ENCODE results near the gene ARHGAP44.

Gene ARHGAP44

DNA sequence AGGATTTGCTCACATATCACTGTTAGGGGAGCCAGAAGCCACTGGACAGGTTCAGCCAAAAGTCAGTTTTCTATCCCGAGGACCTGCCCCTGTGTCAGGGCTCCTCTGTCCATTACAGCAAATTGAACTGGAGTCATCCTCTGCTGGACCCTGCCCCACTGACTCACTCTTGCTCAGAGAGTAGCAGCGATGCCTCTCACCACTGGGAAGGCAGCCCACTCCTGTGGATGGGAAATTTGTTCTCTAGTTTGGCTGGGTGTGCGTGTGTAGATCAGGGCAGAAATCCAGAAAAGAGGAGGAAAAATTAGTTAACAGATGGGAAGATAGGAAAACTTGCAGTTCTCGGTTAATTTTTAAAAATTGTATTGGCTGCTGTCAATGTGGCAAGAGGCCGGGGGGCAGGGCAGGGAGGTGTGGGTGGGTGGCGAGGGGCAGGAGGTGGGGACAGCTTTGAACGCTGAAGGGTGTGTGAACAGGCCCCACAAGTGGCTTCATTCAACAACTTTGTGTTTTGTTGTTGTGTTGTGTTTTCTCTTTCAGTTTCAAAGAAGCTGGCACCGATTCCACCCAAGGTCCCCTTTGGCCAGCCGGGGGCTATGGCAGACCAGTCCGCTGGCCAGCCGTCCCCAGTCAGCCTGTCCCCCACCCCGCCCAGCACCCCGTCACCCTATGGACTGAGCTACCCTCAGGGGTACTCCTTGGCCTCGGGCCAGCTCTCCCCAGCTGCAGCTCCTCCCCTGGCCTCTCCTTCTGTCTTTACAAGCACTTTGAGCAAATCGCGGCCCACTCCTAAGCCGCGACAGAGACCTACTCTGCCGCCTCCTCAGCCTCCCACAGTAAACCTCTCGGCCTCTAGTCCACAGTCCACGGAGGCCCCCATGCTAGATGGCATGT lies 194.9 kb downstream of the ARHGAP44 start:
- H3K4me1 ChIP-seq (ENCODE audit: insufficient read depth, low read length), result peaks cover 6% of the 10 kb centered on the region
- no peaks in the 10 kb centered on the region for H3K27me3 ChIP-seq (ENCODE audit: control insufficient read depth in 1 of 2, insufficient read depth in 2 of 2, low read length in 2 of 2)
- H3K27ac ChIP-seq (ENCODE audit: low read depth, low read length), result no peak overlapping the region
- H3K9ac ChIP-seq (ENCODE audit: low read length), result no peak overlapping the region
- no peaks in the 10 kb centered on the region for H3K9me3 ChIP-seq (ENCODE audit: low read length)
- no peaks in the 10 kb centered on the region for H3K36me3 ChIP-seq (ENCODE audit: insufficient read depth, low read length)
- no peak overlapping the region for H3K4me3 ChIP-seq (ENCODE audit: low read depth in 1 of 2, low read length in 2 of 2)

- H3K27ac ChIP-seq (ENCODE audit: low read depth, low read length), result no peak overlapping the region
- peaks cover 6% of the 10 kb centered on the region for H3K36me3 ChIP-seq (ENCODE audit: insufficient read depth, low read length)
- H3K4me1 ChIP-seq (ENCODE audit: insufficient read depth, low read length), result peaks cover 6% of the 10 kb centered on the region
- no peaks in the 10 kb centered on the region for H3K9me3 ChIP-seq (ENCODE audit: low read length)
- no peaks in the 10 kb centered on the region for H3K27me3 ChIP-seq (ENCODE audit: control insufficient read depth in 1 of 2, insufficient read depth in 2 of 2, low read length in 2 of 2)
- H3K4me3 ChIP-seq (ENCODE audit: low read depth in 1 of 2, low read length in 2 of 2), result no peak overlapping the region
- no peak overlapping the region for H3K9ac ChIP-seq (ENCODE audit: low read length)
These were observed 196.4 kb downstream of the ARHGAP44 start for GRCh38 chr17:12985431-12986293.

DNA sequence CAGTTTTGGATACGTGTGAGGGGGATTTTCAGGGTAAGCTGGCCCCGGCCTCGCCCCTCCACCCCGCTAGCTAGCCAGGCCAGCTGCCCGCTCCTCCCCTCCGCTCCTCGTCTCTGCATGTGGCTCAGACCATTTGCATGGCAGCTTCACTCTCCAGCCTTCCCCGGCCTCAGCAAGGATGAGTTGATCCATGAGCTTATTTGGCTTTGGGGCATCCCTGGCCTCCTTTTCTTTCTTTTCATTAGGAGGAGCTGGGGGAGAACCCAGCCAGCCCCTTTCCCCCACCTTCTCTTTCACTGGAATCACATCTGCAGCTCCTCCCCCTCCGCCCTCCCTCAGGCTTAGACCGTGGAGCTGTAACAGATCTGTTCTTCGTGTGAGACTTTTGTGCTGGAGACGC lies 197.8 kb downstream of the ARHGAP44 start:
- peaks cover 15% of the 10 kb centered on the region for H3K36me3 ChIP-seq (ENCODE audit: insufficient read depth, low read length)
- H3K9me3 ChIP-seq (ENCODE audit: low read length), result no peaks in the 10 kb centered on the region
- no peak overlapping the region for H3K4me3 ChIP-seq (ENCODE audit: low read depth in 1 of 2, low read length in 2 of 2)
- H3K27me3 ChIP-seq (ENCODE audit: control insufficient read depth in 1 of 2, insufficient read depth in 2 of 2, low read length in 2 of 2), result no peaks in the 10 kb centered on the region
- no peak overlapping the region for H3K9ac ChIP-seq (ENCODE audit: low read length)
- H3K4me1 ChIP-seq (ENCODE audit: insufficient read depth, low read length), result peaks cover 6% of the 10 kb centered on the region
- no peak overlapping the region for H3K27ac ChIP-seq (ENCODE audit: low read depth, low read length)

GRCh38 chr17:12990041-12990808 lies 200.9 kb downstream of the ARHGAP44 start:
- H3K27ac ChIP-seq (ENCODE audit: low read depth, low read length), result no peak overlapping the region
- H3K9me3 ChIP-seq (ENCODE audit: low read length), result no peaks in the 10 kb centered on the region
- H3K4me1 ChIP-seq (ENCODE audit: insufficient read depth, low read length), result no peaks in the 10 kb centered on the region
- H3K27me3 ChIP-seq (ENCODE audit: control insufficient read depth in 1 of 2, insufficient read depth in 2 of 2, low read length in 2 of 2), result no peaks in the 10 kb centered on the region
- H3K36me3 ChIP-seq (ENCODE audit: insufficient read depth, low read length), result peaks cover 44% of the 10 kb centered on the region
- no peak overlapping the region for H3K4me3 ChIP-seq (ENCODE audit: low read depth in 1 of 2, low read length in 2 of 2)
- H3K9ac ChIP-seq (ENCODE audit: low read length), result no peak overlapping the region

- Histone ChIP-seq H3K9me3 (ENCODE audit: low read length) (no peaks in the 10 kb centered on the region), H3K4me3 (ENCODE audit: low read depth in 1 of 2, low read length in 2 of 2) (no peak overlapping the region), H3K27ac (ENCODE audit: low read depth, low read length) (no peak overlapping the region), H3K27me3 (ENCODE audit: control insufficient read depth in 1 of 2, insufficient read depth in 2 of 2, low read length in 2 of 2) (no peaks in the 10 kb centered on the region), H3K4me1 (ENCODE audit: insufficient read depth, low read length) (no peaks in the 10 kb centered on the region), H3K9ac (ENCODE audit: low read length) (no peak overlapping the region), H3K36me3 (ENCODE audit: insufficient read depth, low read length) (peaks cover 51% of the 10 kb centered on the region)
These were observed 201.6 kb downstream of the ARHGAP44 start for GRCh38 chr17:12990926-12991325.

DNA sequence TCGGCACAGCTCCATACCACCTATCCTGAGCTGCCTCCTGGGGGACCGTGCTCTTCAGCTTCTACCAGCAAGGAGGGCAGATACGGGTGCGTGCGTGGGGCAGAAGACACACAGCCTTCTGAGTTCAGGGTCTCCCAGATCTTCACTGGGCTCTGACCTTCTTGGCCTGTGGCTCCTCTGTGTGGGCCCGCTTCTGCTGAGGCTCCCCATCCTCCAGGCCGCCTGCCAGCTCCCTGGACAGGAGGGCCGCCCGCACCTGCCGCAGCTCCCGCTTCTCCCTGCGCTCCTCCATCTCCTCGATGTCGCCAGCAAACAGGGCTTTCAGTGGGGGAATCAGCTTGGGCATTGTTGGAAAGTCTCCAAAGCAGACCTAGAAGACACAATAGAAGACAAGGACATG lies 203.4 kb downstream of the ARHGAP44 start:
- peaks cover 69% of the 10 kb centered on the region for H3K36me3 ChIP-seq (ENCODE audit: insufficient read depth, low read length)
- H3K4me1 ChIP-seq (ENCODE audit: insufficient read depth, low read length), result no peaks in the 10 kb centered on the region
- H3K27ac ChIP-seq (ENCODE audit: low read depth, low read length), result no peak overlapping the region
- no peak overlapping the region for H3K9ac ChIP-seq (ENCODE audit: low read length)
- no peak overlapping the region for H3K4me3 ChIP-seq (ENCODE audit: low read depth in 1 of 2, low read length in 2 of 2)
- no peaks in the 10 kb centered on the region for H3K27me3 ChIP-seq (ENCODE audit: control insufficient read depth in 1 of 2, insufficient read depth in 2 of 2, low read length in 2 of 2)
- no peaks in the 10 kb centered on the region for H3K9me3 ChIP-seq (ENCODE audit: low read length)

DNA sequence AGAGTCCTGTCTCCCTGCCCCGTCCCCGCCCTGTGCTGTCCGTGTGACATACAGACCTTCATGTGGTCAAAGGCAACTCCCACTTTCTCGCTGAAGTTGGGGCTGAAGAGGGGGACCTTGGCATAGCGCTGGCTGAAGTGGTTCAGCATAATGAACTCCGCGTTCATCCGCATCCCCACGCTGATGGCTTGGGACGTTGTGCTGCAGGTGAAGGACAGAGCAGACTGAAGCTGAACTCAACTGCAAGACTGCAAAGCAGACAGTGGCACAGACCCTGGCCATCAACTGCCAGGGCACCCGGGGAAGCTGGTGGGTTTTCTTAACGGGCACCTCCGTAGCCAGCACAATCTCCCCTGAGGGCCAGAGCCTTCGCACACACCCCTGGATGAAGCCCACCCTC lies 204.3 kb downstream of the ARHGAP44 start:
- Histone ChIP-seq H3K27ac (ENCODE audit: low read depth, low read length) (no peak overlapping the region), H3K27me3 (ENCODE audit: control insufficient read depth in 1 of 2, insufficient read depth in 2 of 2, low read length in 2 of 2) (no peaks in the 10 kb centered on the region), H3K9ac (ENCODE audit: low read length) (no peak overlapping the region), H3K4me1 (ENCODE audit: insufficient read depth, low read length) (no peaks in the 10 kb centered on the region), H3K36me3 (ENCODE audit: insufficient read depth, low read length) (peaks cover 78% of the 10 kb centered on the region), H3K4me3 (ENCODE audit: low read depth in 1 of 2, low read length in 2 of 2) (no peak overlapping the region), H3K9me3 (ENCODE audit: low read length) (no peaks in the 10 kb centered on the region)

DNA sequence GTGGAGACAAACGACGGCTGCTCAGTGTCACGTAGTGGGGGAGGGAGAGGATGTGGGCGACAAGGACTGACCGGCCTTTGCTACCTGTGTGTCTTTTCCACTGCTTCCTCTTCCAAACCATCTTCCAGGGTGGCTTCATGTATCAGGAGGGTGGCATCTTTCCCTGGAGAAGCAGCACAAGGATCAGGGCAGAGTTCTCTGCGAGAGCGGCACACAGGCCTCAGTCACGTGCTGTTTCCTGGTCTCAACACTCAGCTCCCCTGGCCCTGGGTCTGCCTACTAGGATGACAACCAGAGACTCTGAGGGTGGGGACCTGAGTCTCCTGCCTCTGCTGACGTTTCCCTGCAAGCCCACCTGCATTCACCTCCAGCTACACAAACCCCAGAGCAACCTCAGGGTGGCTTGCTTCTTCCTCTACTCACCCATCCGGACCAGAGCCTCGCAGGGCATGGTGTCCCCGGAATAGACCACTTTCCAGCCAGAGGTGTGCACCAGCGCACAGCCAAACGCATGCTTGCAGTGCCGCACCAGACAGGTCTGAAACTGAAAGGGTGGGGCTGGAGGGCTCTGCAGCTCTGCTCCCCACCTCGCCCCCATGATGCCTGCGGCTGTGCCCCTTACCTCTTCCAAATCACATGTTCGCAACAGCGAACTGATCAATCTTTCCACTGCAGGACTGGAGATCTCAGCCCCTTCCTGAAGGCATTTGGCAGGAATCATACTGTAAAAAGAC lies 205.2 kb downstream of the ARHGAP44 start:
- Histone ChIP-seq H3K4me1 (ENCODE audit: insufficient read depth, low read length) (no peaks in the 10 kb centered on the region), H3K27me3 (ENCODE audit: control insufficient read depth in 1 of 2, insufficient read depth in 2 of 2, low read length in 2 of 2) (no peaks in the 10 kb centered on the region), H3K9me3 (ENCODE audit: low read length) (no peaks in the 10 kb centered on the region), H3K9ac (ENCODE audit: low read length) (no peak overlapping the region), H3K4me3 (ENCODE audit: low read depth in 1 of 2, low read length in 2 of 2) (no peak overlapping the region), H3K36me3 (ENCODE audit: insufficient read depth, low read length) (peaks cover 87% of the 10 kb centered on the region), H3K27ac (ENCODE audit: low read depth, low read length) (no peak overlapping the region)

GRCh38 chr17:12995106-12995895 lies 206.0 kb downstream of the ARHGAP44 start:
- Histone ChIP-seq H3K36me3 (ENCODE audit: insufficient read depth, low read length) (peaks cover 89% of the 10 kb centered on the region), H3K27me3 (ENCODE audit: control insufficient read depth in 1 of 2, insufficient read depth in 2 of 2, low read length in 2 of 2) (no peaks in the 10 kb centered on the region), H3K27ac (ENCODE audit: low read depth, low read length) (no peak overlapping the region), H3K4me1 (ENCODE audit: insufficient read depth, low read length) (no peaks in the 10 kb centered on the region), H3K4me3 (ENCODE audit: low read depth in 1 of 2, low read length in 2 of 2) (no peak overlapping the region), H3K9me3 (ENCODE audit: low read length) (no peaks in the 10 kb centered on the region), H3K9ac (ENCODE audit: low read length) (no peak overlapping the region)

DNA sequence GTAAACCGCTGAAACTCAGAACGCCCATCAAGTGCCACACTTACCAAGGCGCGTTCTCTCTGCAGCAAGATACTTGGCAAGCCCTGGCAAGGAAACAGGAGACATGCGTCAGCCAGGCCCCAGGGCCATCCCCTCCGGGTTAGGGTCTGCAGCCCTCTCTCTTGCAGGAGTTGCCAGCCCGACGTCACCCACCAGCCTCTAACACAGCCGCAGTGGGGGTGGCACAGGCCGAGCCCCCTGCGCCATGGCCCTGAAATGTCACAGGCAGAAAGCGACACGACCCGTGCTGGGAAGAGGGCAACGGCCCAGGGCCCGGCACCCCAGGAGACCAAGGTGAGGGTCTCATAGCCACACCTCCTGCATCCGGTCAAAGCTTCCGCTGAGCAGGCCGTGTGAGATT lies 206.6 kb downstream of the ARHGAP44 start:
- Histone ChIP-seq H3K4me1 (ENCODE audit: insufficient read depth, low read length) (no peaks in the 10 kb centered on the region), H3K9ac (ENCODE audit: low read length) (no peak overlapping the region), H3K27ac (ENCODE audit: low read depth, low read length) (no peak overlapping the region), H3K27me3 (ENCODE audit: control insufficient read depth in 1 of 2, insufficient read depth in 2 of 2, low read length in 2 of 2) (no peaks in the 10 kb centered on the region), H3K4me3 (ENCODE audit: low read depth in 1 of 2, low read length in 2 of 2) (no peak overlapping the region), H3K9me3 (ENCODE audit: low read length) (no peaks in the 10 kb centered on the region), H3K36me3 (ENCODE audit: insufficient read depth, low read length) (peaks cover 92% of the 10 kb centered on the region)

All from muscle layer of colon (tissue), 2 donors.